ENCODE data around the gene COBL.

COBL gene

DNA sequence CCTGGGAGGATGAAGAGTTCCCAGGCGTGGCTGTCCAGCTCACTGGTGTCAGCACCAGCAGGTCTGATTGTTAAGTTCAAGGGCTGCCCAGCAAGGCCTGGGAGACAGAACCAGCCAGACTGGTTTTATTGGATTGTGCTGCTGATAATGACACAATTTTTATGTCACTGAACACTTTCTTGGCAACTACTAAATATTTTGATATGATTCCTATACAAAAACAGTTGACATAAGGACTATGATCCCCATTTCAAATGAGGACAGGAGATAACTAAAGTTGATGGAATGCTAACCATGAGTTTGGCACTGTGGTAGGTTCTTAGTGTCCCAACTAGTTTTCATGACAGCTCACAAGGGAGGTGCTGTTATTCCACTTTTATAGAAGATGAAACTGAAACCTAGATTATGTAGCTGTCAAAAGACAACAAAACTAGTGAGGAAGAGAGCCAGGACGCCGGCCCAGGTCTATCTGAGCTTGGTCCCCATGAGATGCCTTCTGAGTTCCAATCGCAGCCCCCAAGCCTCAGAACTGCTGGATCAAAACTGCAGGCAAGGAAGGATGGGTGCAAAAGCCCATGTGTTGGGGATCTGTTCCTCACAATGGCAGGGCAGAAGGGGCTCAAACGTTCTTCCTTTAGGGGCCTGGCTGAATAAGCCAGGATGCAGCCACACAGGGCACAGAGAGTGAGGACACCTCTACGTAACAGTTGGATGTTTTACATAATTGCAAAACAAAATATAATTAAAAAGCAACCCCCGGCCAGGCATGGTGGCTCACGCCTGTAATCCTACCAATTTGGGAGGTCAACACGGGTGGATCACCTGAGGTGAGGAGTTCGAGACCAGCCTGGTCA, 52.8 kb downstream of the COBL start:
- DNase-seq (ENCODE audit: low read depth) = no peak
- no peak overlapping the region for H3K4me3 ChIP-seq (ENCODE audit: low read depth, low read length)
- TF ChIP-seq CTCF (conservative IDR thresholded peaks at IDR 0.05; ENCODE audit: low read depth, low read length) = no peak

GRCh38 chr7:51262796-51263531, 53.6 kb downstream of the COBL start:
- no peak for DNase-seq (ENCODE audit: low read depth)
- TF ChIP-seq CTCF (conservative IDR thresholded peaks at IDR 0.05; ENCODE audit: low read depth, low read length) = no peak
- H3K4me3 ChIP-seq (ENCODE audit: low read depth, low read length) = no peak overlapping the region

DNA sequence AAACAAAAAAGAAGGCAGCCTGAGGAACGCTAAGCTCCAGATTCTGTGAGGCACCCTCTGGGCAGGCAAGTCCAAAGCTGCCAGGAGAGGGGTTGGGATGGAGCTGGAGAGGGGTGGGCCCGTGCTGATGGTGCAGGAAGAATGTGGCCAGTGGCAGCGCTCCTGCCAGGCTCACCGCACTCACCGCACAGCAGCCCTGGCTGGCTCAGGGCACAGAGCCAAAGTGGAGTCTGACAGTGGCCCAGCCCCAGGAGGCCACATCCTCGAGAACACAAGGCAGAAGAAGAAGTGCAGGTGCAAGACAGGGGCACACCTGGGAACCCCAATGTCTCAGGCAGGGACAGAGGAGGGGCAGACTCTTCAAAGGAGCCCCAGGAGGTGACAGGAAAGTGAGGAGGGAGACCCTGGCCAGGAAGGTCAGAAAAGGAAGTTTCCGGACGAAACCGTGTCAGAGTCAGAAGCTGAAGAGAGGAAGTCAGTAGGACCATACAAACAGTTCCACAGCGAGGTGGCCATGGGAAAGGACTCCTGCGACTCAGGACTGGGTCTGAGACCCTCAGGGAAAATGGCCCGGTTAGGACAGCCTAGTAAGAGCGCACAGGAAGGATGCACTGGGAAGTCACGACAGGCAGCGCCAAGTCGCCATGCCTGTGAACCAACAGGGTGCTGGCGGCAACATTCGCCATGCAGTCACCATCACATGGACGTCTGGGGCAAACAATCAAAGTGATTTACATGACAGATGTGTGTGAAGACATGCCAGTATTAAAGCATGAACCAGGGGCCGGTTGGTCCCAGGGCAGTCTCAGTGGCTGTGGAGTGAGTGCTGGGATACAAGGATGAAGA, 54.4 kb downstream of the COBL start:
- no peak for DNase-seq (ENCODE audit: low read depth)
- H3K4me3 ChIP-seq (ENCODE audit: low read depth, low read length) = no peak overlapping the region
- no peak for TF ChIP-seq CTCF (conservative IDR thresholded peaks at IDR 0.05; ENCODE audit: low read depth, low read length)

GRCh38 chr7:51261117-51261835, 55.3 kb downstream of the COBL start:
- no peak for DNase-seq (ENCODE audit: low read depth)
- no peak for TF ChIP-seq CTCF (conservative IDR thresholded peaks at IDR 0.05; ENCODE audit: low read depth, low read length)
- no peak overlapping the region for H3K4me3 ChIP-seq (ENCODE audit: low read depth, low read length)

- no peak for TF ChIP-seq CTCF (conservative IDR thresholded peaks at IDR 0.05; ENCODE audit: low read depth, low read length)
- H3K4me3 ChIP-seq (ENCODE audit: low read depth, low read length) = no peak overlapping the region
- no peak for DNase-seq (ENCODE audit: low read depth)
These were observed 56.1 kb downstream of the COBL start for GRCh38 chr7:51260516-51260915.

- H3K4me3 ChIP-seq (ENCODE audit: low read depth, low read length) = no peak overlapping the region
- no peak for DNase-seq (ENCODE audit: low read depth)
- no peak for TF ChIP-seq CTCF (conservative IDR thresholded peaks at IDR 0.05; ENCODE audit: low read depth, low read length)
These were observed 56.8 kb downstream of the COBL start for GRCh38 chr7:51259766-51260165.

Measured in choroid plexus epithelial cell (primary cell).